Endothelial cell of umbilical vein (primary cell): ENCODE results near the gene GRM5. TPM values are rescaled to one million over a fixed set of nuclear protein-coding genes. Genes with fewer than 3 reads are reported as not detected.

Experiments
- BruUV-seq: library from RNA; stranded (reverse); fragments of 400-500 nt; replicated peaks from 2 replicates; lab custom pipeline; 2021; lab: Mats Ljungman, UMichigan
- CTCF ChIA-PET: fragments of 300-600, 350-600 bp; sonication (Branson Sonifier 250); formaldehyde crosslinking; loops from one replicate; lab custom pipeline; 2021; ENCODE audit warnings: antibody characterized with exemption, inconsistent platforms; lab: Charles Lee
- POLR2A ChIA-PET: fragments of 300-600, 350-600 bp; sonication (Branson Sonifier 250); formaldehyde crosslinking; loops from one replicate; lab custom pipeline; 2021; ENCODE audit warnings: antibody characterized with exemption, inconsistent platforms; lab: Charles Lee
- DNase-seq: peaks from one replicate; pipeline ENCODE4 v3.0.0-alpha.2; 2011; ENCODE audit warnings: low read depth, low spot score
- FAIRE-seq: peaks from 2 replicates; lab custom pipeline; 2011; peaks lifted over from hg19 to GRCh38; lab: Jason Lieb, UNC
- H2AFZ ChIP-seq: 2 replicates; pipeline ENCODE4 v1.6.0; 2012; ENCODE audit warnings: low read depth, low read length, control low read depth, inconsistent platforms
- H3K27ac ChIP-seq: 2 replicates; pipeline ENCODE4 v1.5.1; 2011; ENCODE audit warnings: low read depth, mild to moderate bottlenecking, control low read depth, low read length, moderate library complexity; ENCODE audit not compliant: insufficient read depth
- H3K27me3 ChIP-seq, 2 experiments: 2 replicates each; pipeline versions ENCODE4 v1.6.0 to v1.6.1; 2011; ENCODE audit warnings: low read length in 2 of 2, mixed read lengths in 1 of 2; ENCODE audit not compliant: control insufficient read depth in 2 of 2, insufficient read depth in 2 of 2
- H3K36me3 ChIP-seq, 2 experiments: 2 replicates in 1 of 2; 3 replicates in 1 of 2; pipeline ENCODE4 v1.5.1; 2011; ENCODE audit warnings: low read length in 2 of 2, mild to moderate bottlenecking in 1 of 2, moderate library complexity in 1 of 2; ENCODE audit not compliant: control insufficient read depth in 2 of 2, insufficient read depth in 2 of 2; ENCODE audit errors: extremely low read depth in 1 of 2
- H3K4me1 ChIP-seq: 3 replicates; pipeline ENCODE4 v1.5.1; 2011; ENCODE audit warnings: mild to moderate bottlenecking, low read length; ENCODE audit not compliant: control insufficient read depth, insufficient read depth; ENCODE audit errors: extremely low read depth
- H3K4me2 ChIP-seq: 2 replicates; pipeline ENCODE4 v1.6.1; 2011; ENCODE audit warnings: low read length, control low read depth, mixed read lengths; ENCODE audit not compliant: insufficient read depth
- H3K4me3 ChIP-seq, 3 experiments: fragments of 200-600 bp in 1 of 3; sonication (generic), shearing (Covaris generic) in 1 of 3; replicated peaks in 1 of 3; 2 replicates each; pipeline ENCODE4 v1.5.1; 2011 to 2016; ENCODE audit warnings: control low read depth in 3 of 3, low read length in 3 of 3, mild to moderate bottlenecking in 2 of 3, inconsistent platforms in 1 of 3, low read depth in 1 of 3, moderate library complexity in 1 of 3; ENCODE audit not compliant: insufficient read depth in 1 of 3
- H3K79me2 ChIP-seq: 2 replicates; pipeline ENCODE4 v1.6.0; 2012; ENCODE audit warnings: low read length, inconsistent platforms; ENCODE audit not compliant: control insufficient read depth, insufficient read depth
- H3K9ac ChIP-seq: replicated peaks from 2 replicates; pipeline ENCODE3; 2011; ENCODE audit warnings: low read length, control low read depth; ENCODE audit not compliant: insufficient read depth; ENCODE audit errors: extremely low read depth
- H3K9me1 ChIP-seq: replicated peaks from 3 replicates; pipeline ENCODE4 v1.6.0; 2011; ENCODE audit warnings: mild to moderate bottlenecking, low read length; ENCODE audit not compliant: control insufficient read depth, insufficient read depth; ENCODE audit errors: extremely low read depth
- H3K9me3 ChIP-seq: replicated peaks from 2 replicates; pipeline ENCODE4 v1.5.1; 2012; ENCODE audit warnings: low read length, inconsistent platforms; ENCODE audit not compliant: control insufficient read depth, insufficient read depth
- H4K20me1 ChIP-seq: replicated peaks from 2 replicates; pipeline ENCODE3; 2011; ENCODE audit warnings: mild to moderate bottlenecking, low read length; ENCODE audit not compliant: control insufficient read depth, insufficient read depth; ENCODE audit errors: extremely low read depth
- EZH2 ChIP-seq: IDR thresholded peaks from 2 replicates; pipeline ENCODE4 v1.6.1; 2012; ENCODE audit warnings: borderline replicate concordance, low read depth, mild to moderate bottlenecking, moderate library complexity, low read length, inconsistent platforms; ENCODE audit not compliant: severe bottlenecking
- FOS ChIP-seq: IDR thresholded peaks from 2 replicates; pipeline ENCODE4 v1.6.1; 2011; ENCODE audit warnings: mild to moderate bottlenecking, low read length, moderate library complexity, borderline replicate concordance; ENCODE audit not compliant: insufficient read depth
- GATA2 ChIP-seq: IDR thresholded peaks from 2 replicates; pipeline ENCODE4 v1.7.0; 2011; ENCODE audit warnings: low read depth, mild to moderate bottlenecking, moderate library complexity, mixed read lengths, low read length; ENCODE audit not compliant: insufficient read length, insufficient read depth
- JUN ChIP-seq: IDR thresholded peaks from 2 replicates; pipeline ENCODE4 v1.6.1; 2011; ENCODE audit warnings: borderline replicate concordance, low read depth; ENCODE audit not compliant: insufficient read length, insufficient read depth
- MYC ChIP-seq: IDR thresholded peaks from one replicate; pipeline ENCODE4 v1.6.1; 2011; ENCODE audit warnings: mild to moderate bottlenecking, low read depth, low read length
- POLR2A ChIP-seq: IDR thresholded peaks from 2 replicates; pipeline ENCODE4 v1.6.1; 2012; ENCODE audit warnings: low read depth, mild to moderate bottlenecking, control low read depth, low read length
- POLR2AphosphoS5 ChIP-seq: IDR thresholded peaks from 2 replicates; pipeline ENCODE4 v1.6.1; 2012; ENCODE audit warnings: low read depth, mild to moderate bottlenecking, control low read depth, low read length, moderate library complexity; ENCODE audit not compliant: insufficient read depth
- dilution Hi-C: fragments of 300-500 bp; cut with MboI; formaldehyde crosslinking; loops from one replicate; pipeline ENCODE4 v1.15.0; 2019; ENCODE audit warnings: low sequenced_read_pairs; ENCODE audit not compliant: extremely low pct_ligation_motif_present
- intact Hi-C: fragments of 100-400 bp; cut with micrococcal nuclease; formaldehyde crosslinking; loops from one replicate; pipeline ENCODE4 v1.10.0; 2022
- polyA plus RNA-seq, 4 experiments: library from polyadenylated mRNA; depleted of rRNA in 3 of 4; stranded (reverse) in 3 of 4; unstranded in 1 of 4; fragments of >200 nt; gene quantifications; 2 replicates each; pipeline versions ENCODE4 v1.2.1 to v1.2.3, GENCODE V29; 2011 to 2012; ENCODE audit warnings: missing spikeins in 1 of 4
- total RNA-seq: library from RNA; stranded (reverse); gene quantifications from 2 replicates; pipeline ENCODE4 v1.2.3, GENCODE V29; 2021
- TF ChIP-seq, protein P1 (sequence below): IDR thresholded peaks from 2 replicates; pipeline ENCODE4 v1.6.1; 2011; ENCODE audit not compliant: insufficient read depth, insufficient read length
- TF ChIP-seq, protein P2 (sequence below), 2 donors: IDR thresholded peaks; 1 replicate in 1 of 2; 2 replicates in 1 of 2; pipeline ENCODE4 v1.5.1; 2011; ENCODE audit warnings: low read length in 2 of 2, mild to moderate bottlenecking in 2 of 2, moderate library complexity in 2 of 2, control low read depth in 1 of 2, inconsistent platforms in 1 of 2, low read depth in 1 of 2; ENCODE audit not compliant: insufficient read depth in 1 of 2; ENCODE audit errors: extremely low read depth in 1 of 2

Gene GRM5
- total and polyA plus RNA-seq, 2 donors (not counting 3 experiments of a cell fraction or from before 2014, with no cell fraction given), result 0.10 to 0.11 TPM

DNA sequence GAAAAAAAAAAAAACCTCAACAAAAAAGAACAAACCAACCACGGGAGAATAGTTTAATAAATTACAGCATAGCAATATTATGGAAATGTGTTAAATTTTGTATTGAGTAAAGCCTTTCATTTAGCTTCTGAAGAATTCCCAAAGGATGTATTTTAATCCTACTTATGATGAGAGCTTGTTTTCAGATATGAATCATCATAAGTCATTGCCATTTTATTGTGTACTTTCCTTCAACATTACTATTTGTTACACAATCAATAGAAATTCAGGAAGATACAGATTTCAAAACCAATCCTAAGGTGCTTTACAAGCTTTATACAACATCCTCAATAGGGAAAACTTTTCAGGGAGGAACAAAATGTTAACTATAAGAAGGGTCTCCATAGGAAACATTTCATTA is 527.7 kb downstream of the GRM5 start:
- dilution Hi-C loops, result no loop called here
- BruUV-seq, result no TSS peak

DNA sequence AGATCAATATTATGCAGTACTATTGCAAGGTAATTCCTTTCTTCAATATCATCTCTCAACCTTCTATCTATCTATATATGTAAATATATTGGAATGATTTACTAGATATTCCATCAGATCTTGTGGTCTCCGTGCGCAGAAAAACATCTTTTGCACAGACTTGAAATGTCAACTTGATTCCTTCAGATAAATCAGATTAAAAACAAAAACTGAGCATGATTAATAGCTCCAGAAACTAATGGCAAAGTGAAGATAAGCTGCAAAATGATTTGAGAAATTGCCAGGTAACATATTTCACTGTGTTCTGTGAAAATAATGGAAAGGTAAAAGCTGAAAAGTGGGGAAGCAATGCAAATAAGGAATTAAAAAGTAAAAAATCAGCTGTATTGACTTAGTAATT is 528.2 kb downstream of the GRM5 start:
- CTCF ChIA-PET, result interaction anchor here (0.8 to 4.2 kb wide), 17 partner anchors 9 to 1116 kb away, joined by 3 to 27 read pairs (median 4); partner anchors contain the start of gene RAB38
- no peak for DNase-seq
- no peaks in the 10 kb centered on the region for H3K36me3 ChIP-seq
- no peak for FAIRE-seq
- H3K79me2 ChIP-seq, result no peaks in the 10 kb centered on the region
- H3K9ac ChIP-seq, result no peak overlapping the region
- no peak overlapping the region for H3K27ac ChIP-seq
- peaks cover 37% of the 10 kb centered on the region for H3K4me1 ChIP-seq
- no peaks in the 10 kb centered on the region for H3K9me3 ChIP-seq
- BruUV-seq, result no TSS peak
- H3K4me3 ChIP-seq, result no peak overlapping the region
- peak overlapping the region; percentile 75 for H2AFZ ChIP-seq
- H3K9me1 ChIP-seq, result no peaks in the 10 kb centered on the region
- peak overlapping the region; percentile 50 for H3K4me2 ChIP-seq
- H3K27me3 ChIP-seq, result no peaks in the 10 kb centered on the region
- intact Hi-C loops, result loop anchor here (2.0 to 5.0 kb wide), 3 partner anchors 135 to 255 kb away; partner anchors contain the start of gene CTSC
- dilution Hi-C loops, result no loop called here
- H4K20me1 ChIP-seq, result no peaks in the 10 kb centered on the region
- TF ChIP-seq GATA2, result no peak
- no peak for TF ChIP-seq EZH2
- TF ChIP-seq MYC, result no peak
- TF ChIP-seq, protein P1, sequence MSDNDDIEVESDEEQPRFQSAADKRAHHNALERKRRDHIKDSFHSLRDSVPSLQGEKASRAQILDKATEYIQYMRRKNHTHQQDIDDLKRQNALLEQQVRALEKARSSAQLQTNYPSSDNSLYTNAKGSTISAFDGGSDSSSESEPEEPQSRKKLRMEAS, result no peak
- TF ChIP-seq FOS, result no peak
- TF ChIP-seq POLR2AphosphoS5, result no peak
- TF ChIP-seq JUN, result no peak
- TF ChIP-seq, protein P2, sequence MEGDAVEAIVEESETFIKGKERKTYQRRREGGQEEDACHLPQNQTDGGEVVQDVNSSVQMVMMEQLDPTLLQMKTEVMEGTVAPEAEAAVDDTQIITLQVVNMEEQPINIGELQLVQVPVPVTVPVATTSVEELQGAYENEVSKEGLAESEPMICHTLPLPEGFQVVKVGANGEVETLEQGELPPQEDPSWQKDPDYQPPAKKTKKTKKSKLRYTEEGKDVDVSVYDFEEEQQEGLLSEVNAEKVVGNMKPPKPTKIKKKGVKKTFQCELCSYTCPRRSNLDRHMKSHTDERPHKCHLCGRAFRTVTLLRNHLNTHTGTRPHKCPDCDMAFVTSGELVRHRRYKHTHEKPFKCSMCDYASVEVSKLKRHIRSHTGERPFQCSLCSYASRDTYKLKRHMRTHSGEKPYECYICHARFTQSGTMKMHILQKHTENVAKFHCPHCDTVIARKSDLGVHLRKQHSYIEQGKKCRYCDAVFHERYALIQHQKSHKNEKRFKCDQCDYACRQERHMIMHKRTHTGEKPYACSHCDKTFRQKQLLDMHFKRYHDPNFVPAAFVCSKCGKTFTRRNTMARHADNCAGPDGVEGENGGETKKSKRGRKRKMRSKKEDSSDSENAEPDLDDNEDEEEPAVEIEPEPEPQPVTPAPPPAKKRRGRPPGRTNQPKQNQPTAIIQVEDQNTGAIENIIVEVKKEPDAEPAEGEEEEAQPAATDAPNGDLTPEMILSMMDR (IDR thresholded peaks at IDR 0.05; ENCODE audit: extremely low read depth in 1 of 2, insufficient read depth in 1 of 2, low read depth in 1 of 2, low read length in 2 of 2), result no peak
- TF ChIP-seq POLR2A, result no peak
- POLR2A ChIA-PET, result interaction anchor here (0.7 to 1.2 kb wide), 3 partner anchors 86 to 200 kb away, joined by 3 read pairs; partner anchors contain the start of gene CTSC

More for the DNA sequence above, 527.7 kb downstream of the GRM5 start:
- H3K79me2 ChIP-seq, result no peaks in the 10 kb centered on the region
- intact Hi-C loops, result loop anchor here (5.0 kb wide), 1 partner anchor 256 kb away; no protein-coding TSS in a partner anchor
- H4K20me1 ChIP-seq, result no peaks in the 10 kb centered on the region
- peak overlapping the region; percentile 50 for H3K4me2 ChIP-seq
- no peaks in the 10 kb centered on the region for H3K9me3 ChIP-seq
- CTCF ChIA-PET, result interaction anchor here (0.6 to 4.2 kb wide), 19 partner anchors 9 to 1117 kb away, joined by 3 to 27 read pairs (median 4); partner anchors contain the start of gene RAB38
- POLR2A ChIA-PET, result interaction anchor here (0.7 to 1.2 kb wide), 3 partner anchors 87 to 201 kb away, joined by 3 read pairs; partner anchors contain the start of gene CTSC
- peak; percentile 81 for TF ChIP-seq FOS
- no peak for TF ChIP-seq MYC
- TF ChIP-seq EZH2, result no peak
- no peak overlapping the region for H3K4me3 ChIP-seq
- FAIRE-seq (no peak), DNase-seq (peak; percentile 42)
- H3K9me1 ChIP-seq, result no peaks in the 10 kb centered on the region
- H3K4me1 ChIP-seq, result peaks cover 37% of the 10 kb centered on the region
- no peak overlapping the region for H3K9ac ChIP-seq
- no peaks in the 10 kb centered on the region for H3K27me3 ChIP-seq
- no peaks in the 10 kb centered on the region for H3K36me3 ChIP-seq
- no peak overlapping the region for H2AFZ ChIP-seq
- peak overlapping the region; percentile 21 for H3K27ac ChIP-seq
